ENCODE results near the gene SEBOX.

Gene SEBOX

GRCh38 chr17:28317099-28317965, 47.7 kb downstream of the SEBOX start:
- H3K4me3 ChIP-seq (replicated peaks; ENCODE audit: low read depth, low read length): no peak overlapping the region
- TF ChIP-seq CTCF (IDR thresholded peaks at IDR 0.05; ENCODE audit: low read length, missing control alignments): no peak
- no peak for DNase-seq (ENCODE audit: low read depth)

GRCh38 chr17:28315846-28316705, 48.9 kb downstream of the SEBOX start:
- TF ChIP-seq CTCF (IDR thresholded peaks at IDR 0.05; ENCODE audit: low read length, missing control alignments): no peak
- no peak for DNase-seq (ENCODE audit: low read depth)
- H3K4me3 ChIP-seq (replicated peaks; ENCODE audit: low read depth, low read length): no peak overlapping the region

- DNase-seq (ENCODE audit: low read depth): no peak
- no peak for TF ChIP-seq CTCF (IDR thresholded peaks at IDR 0.05; ENCODE audit: low read length, missing control alignments)
Measured at GRCh38 chr17:28313841-28314240, 51.2 kb downstream of the SEBOX start.

More at GRCh38 chr17:28313841-28314240, 51.2 kb downstream of the SEBOX start:
- no peak overlapping the region for H3K4me3 ChIP-seq (replicated peaks; ENCODE audit: low read depth, low read length)
